NB4 (cell line): Measurements from ENCODE around the gene SCGB1C2.

Source experiments
- CTCF ChIP-seq: IDR thresholded peaks from one replicate; pipeline ENCODE4 v1.5.1; 2012; ENCODE audit warnings: low read depth, low read length
- MAX ChIP-seq: IDR thresholded peaks from 2 replicates; pipeline ENCODE4 v1.6.1; 2011; ENCODE audit warnings: low read depth, low read length
- MYC ChIP-seq: IDR thresholded peaks from 2 replicates; pipeline ENCODE4 v1.6.1; 2011; ENCODE audit warnings: low read depth, low read length
- POLR2A ChIP-seq: IDR thresholded peaks from 2 replicates; pipeline ENCODE4 v1.6.1; 2011; ENCODE audit warnings: mild to moderate bottlenecking; ENCODE audit not compliant: insufficient read length; ENCODE audit errors: extremely low read depth

GRCh38 chr17:171871-172270, 34.5 kb downstream of the SCGB1C2 start:
- TF ChIP-seq CTCF (no peak), POLR2A (no peak), MYC (no peak), MAX (no peak)
